GM21360 (cell line): ENCODE measurements around the gene DIP2C.

Experiments
- ATAC-seq: cut with Tn5 transposase; IDR thresholded peaks from one replicate; pipeline ENCODE4 v1.9.1; 2021; ENCODE audit warnings: mild to moderate bottlenecking, moderate library complexity; ENCODE audit not compliant: unreplicated experiment

The DIP2C gene

GRCh38 chr10:230758-231157 is 458.7 kb downstream of the DIP2C start:
- ATAC-seq: no peak

GRCh38 chr10:228366-228765 is 461.1 kb downstream of the DIP2C start:
- no peak for ATAC-seq

- no peak for ATAC-seq
Observed at GRCh38 chr10:227014-227413, 462.5 kb downstream of the DIP2C start.

- ATAC-seq: no peak
Observed at GRCh38 chr10:226018-226417, 463.4 kb downstream of the DIP2C start.

- no peak for ATAC-seq
Observed at GRCh38 chr10:224571-224970, 464.9 kb downstream of the DIP2C start.
